Thymus (tissue), 11 donors: Measurements from ENCODE around the gene KAZN. TPM values are rescaled to one million over a fixed set of nuclear protein-coding genes. Genes with fewer than 3 reads are reported as not detected.

ENCODE experiments used
- DNase-seq, 9 donors: peaks; one replicate each; pipeline ENCODE4 v3.0.0-alpha.2; 2013; ENCODE audit warnings: low spot score in 9 of 9, low read depth in 6 of 9, missing footprints in 1 of 9
- H3K27ac ChIP-seq, 2 donors: one replicate each; pipeline ENCODE4 v1.5.1; 2013; ENCODE audit warnings: control low read depth in 1 of 2, low read depth in 1 of 2, low read length in 1 of 2, mild to moderate bottlenecking in 1 of 2, moderate library complexity in 1 of 2
- H3K27me3 ChIP-seq, 2 donors: one replicate each; pipeline ENCODE4 v1.5.1; 2013; ENCODE audit warnings: low read length in 1 of 2; ENCODE audit not compliant: control insufficient read depth in 2 of 2, insufficient read depth in 1 of 2
- H3K36me3 ChIP-seq, 2 donors: one replicate each; pipeline ENCODE4 v1.5.1; 2013; ENCODE audit warnings: low read length in 1 of 2, mild to moderate bottlenecking in 1 of 2, moderate library complexity in 1 of 2; ENCODE audit not compliant: control insufficient read depth in 2 of 2, insufficient read depth in 2 of 2
- H3K4me1 ChIP-seq, 2 donors: one replicate each; pipeline ENCODE4 v1.5.1; 2013; ENCODE audit warnings: low read length in 2 of 2; ENCODE audit not compliant: control insufficient read depth in 2 of 2, insufficient read depth in 2 of 2
- H3K4me3 ChIP-seq, 2 donors: one replicate each; pipeline ENCODE4 v1.5.1; 2013; ENCODE audit warnings: low read length in 2 of 2, control low read depth in 1 of 2, mild to moderate bottlenecking in 1 of 2
- H3K9me3 ChIP-seq, 2 donors: one replicate each; pipeline ENCODE4 v1.5.1; 2013; ENCODE audit warnings: low read length in 1 of 2, mild to moderate bottlenecking in 1 of 2; ENCODE audit not compliant: control insufficient read depth in 2 of 2, insufficient read depth in 1 of 2
- WGBS: extraction: QIAGEN DNeasy Blood & Tissue Kit; methylation state at CpG from one replicate; pipeline ENCODE4 v1.1.7; 2013; 5-methylcytosine and 5-hydroxymethylcytosine counted together
- polyA plus RNA-seq: library from polyadenylated mRNA; stranded (reverse); fragments of 200-250 nt; gene quantifications from one replicate; pipeline ENCODE4 v1.2.3, GENCODE V29; 2013
- total RNA-seq: library from RNA; stranded (reverse); fragments of 120-200 nt; gene quantifications from one replicate; pipeline ENCODE4 v1.2.4, GENCODE V29; 2013
- donor health status: healthy.

The KAZN gene
- total and polyA plus RNA-seq, 2 donors: 1.3 to 5.7 TPM

DNA sequence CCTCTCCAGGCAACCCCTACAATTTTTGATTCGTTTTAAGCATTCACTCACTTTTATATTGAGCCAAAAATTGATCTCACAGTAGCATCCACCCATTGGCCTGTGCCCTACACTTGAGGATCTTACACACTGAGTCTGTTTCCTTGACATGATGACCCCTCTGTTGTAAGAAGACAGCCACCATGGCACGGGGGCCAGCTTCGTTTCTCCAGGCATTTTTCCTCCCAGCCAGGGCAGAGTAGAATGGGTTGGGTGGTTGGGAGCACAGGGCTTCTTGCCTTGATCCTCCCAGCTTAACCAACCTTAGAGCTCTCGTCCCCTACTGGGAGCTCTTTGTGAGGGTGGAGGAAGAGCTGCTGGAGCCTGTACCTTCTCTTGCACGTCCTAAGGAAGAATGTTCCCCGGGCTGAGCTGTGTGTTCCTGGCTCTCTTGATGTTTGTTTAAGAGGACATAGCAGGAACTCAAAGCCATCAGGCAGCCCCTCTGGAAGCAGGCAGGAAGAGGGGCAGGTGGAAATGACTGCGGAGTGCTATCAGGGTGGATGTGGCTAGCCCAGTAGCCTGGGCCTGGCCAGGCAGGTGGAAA is 341.9 kb downstream of the KAZN start:
- DNase-seq: no peak
- no peak overlapping the region for H3K27ac ChIP-seq
- H3K27me3 ChIP-seq: no peaks in the 10 kb centered on the region
- H3K9me3 ChIP-seq: no peaks in the 10 kb centered on the region
- H3K36me3 ChIP-seq: no peaks in the 10 kb centered on the region
- 83% methylated on average over 7 of the region's 7 CpGs for WGBS
- H3K4me1 ChIP-seq: peaks cover 0 to 3% of the 10 kb centered on the region in 2 donors
- H3K4me3 ChIP-seq: no peak overlapping the region

DNA sequence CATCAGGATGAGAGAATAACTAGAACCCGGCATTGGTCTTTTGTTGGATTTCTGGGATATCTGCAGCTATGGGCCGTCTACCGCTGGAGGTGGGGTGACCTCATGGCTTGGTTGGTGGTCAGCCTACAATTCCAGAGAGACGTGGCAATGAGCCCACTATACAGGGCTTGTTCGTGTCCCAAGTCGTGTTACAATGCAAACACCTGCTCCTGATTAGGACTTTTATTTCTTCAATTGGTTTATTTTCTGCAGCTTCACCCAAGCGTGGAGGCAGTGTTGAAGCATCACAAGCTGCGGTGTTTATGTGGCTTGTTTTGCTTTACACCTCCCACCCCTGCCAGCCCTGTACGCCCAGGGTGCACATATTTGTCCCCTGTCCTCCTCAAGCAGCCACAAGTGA is 343.4 kb downstream of the KAZN start:
- WGBS: 88% methylated on average over 9 of the region's 9 CpGs
- H3K36me3 ChIP-seq: no peaks in the 10 kb centered on the region
- no peak for DNase-seq
- no peaks in the 10 kb centered on the region for H3K27me3 ChIP-seq
- H3K4me1 ChIP-seq: peaks cover 0 to 8% of the 10 kb centered on the region in 2 donors
- no peaks in the 10 kb centered on the region for H3K9me3 ChIP-seq
- H3K27ac ChIP-seq: no peak overlapping the region
- no peak overlapping the region for H3K4me3 ChIP-seq

DNA sequence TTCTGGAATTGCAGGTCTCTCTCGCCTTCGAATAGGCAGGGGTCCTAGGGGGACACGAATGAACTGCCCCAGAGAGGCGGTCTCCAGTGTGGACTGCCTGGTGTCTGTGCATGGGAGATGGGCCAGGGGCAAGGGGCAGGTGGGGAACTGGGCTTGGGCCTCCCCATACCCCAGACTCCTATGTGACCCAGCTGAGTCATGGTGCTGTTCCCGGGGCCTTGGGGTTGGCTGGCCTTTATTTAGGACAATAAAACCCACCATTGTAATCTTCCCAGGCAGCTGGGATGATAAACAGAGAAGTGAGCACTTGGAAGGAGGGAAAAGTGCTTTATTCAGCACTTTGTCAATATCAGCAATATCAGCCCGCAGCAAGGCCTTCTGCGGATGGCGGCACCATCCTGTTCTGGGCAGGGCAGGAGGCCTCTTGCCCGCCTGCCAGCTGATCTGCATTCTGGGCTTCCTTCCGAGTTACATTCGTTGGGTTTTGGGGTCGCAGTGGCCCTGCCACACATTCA is 346.0 kb downstream of the KAZN start:
- DNase-seq: no peak
- Histone ChIP-seq H3K27me3 (no peaks in the 10 kb centered on the region), H3K36me3 (no peaks in the 10 kb centered on the region), H3K27ac (no peak overlapping the region), H3K4me1 (peaks cover 0 to 8% of the 10 kb centered on the region in 2 donors), H3K4me3 (no peak overlapping the region), H3K9me3 (no peaks in the 10 kb centered on the region)
- WGBS: 75% methylated on average over 12 of the region's 12 CpGs

DNA sequence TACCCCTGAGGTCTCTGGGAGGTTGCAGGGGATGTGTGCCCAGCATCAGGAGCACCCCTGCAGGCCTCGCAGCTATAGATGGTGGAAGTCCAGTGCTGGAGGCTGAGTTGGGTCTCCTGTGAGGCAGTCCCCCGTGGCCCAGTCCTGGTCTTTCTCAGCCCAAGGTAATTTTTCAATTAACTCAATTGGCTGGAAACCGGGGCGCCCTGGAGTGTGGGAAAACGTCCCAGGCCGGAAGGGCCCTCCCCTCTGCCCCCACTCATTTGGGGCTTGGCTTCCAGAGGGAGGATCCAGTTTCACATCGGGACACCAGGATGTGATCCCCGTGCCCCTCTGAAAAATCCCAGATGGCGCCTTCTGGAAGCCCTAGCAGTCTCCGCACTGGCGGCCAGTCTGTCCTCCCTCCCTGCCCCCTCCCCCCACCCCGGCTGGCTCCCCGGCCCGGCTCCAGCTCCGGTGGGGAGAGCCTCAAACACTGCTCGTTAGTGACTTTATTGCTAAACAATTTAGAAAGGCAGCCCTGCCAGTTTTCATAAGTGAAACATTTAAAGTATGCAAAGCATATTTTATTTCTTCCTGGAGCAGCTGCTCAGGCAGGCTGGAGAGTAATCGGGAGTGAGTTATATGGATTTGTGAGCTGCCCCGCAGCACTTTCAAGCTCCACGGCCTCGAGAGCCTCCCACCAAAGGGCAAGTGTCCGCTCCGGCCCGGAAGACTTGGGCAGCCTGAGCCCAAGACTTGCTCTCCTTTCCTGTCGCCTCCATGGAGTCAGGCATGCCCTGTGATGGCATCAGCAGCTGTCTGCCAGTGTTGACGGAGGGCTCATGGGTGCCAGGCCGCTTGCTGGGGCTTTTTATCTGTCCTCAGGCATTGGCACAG is 346.9 kb downstream of the KAZN start:
- no peaks in the 10 kb centered on the region for H3K36me3 ChIP-seq
- H3K4me1 ChIP-seq: peaks cover 0 to 8% of the 10 kb centered on the region in 2 donors
- H3K4me3 ChIP-seq: no peak overlapping the region
- H3K27me3 ChIP-seq: no peaks in the 10 kb centered on the region
- H3K27ac ChIP-seq: peak overlapping the region; percentile 66 to 73
- 89% methylated on average over 26 of the region's 26 CpGs for WGBS
- no peak for DNase-seq
- H3K9me3 ChIP-seq: no peaks in the 10 kb centered on the region

DNA sequence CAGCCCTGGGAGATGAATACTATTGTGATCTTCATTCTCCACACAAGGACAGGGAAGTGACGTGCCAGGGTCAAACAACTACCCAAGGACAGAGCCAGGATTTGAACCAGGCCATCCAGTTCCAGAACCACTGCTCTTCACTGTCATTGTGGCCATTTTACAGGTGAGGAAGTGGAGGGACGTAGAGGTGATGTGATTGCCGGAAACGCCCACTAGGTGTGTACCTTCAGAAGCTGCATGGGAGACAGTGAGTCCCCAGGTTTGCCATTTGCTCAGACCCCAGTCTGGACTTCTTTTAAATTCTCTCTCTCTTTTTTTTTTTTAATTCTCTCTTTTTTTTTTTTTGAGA is 347.5 kb downstream of the KAZN start:
- 72% methylated on average over 4 of the region's 4 CpGs for WGBS
- no peaks in the 10 kb centered on the region for H3K9me3 ChIP-seq

DNA sequence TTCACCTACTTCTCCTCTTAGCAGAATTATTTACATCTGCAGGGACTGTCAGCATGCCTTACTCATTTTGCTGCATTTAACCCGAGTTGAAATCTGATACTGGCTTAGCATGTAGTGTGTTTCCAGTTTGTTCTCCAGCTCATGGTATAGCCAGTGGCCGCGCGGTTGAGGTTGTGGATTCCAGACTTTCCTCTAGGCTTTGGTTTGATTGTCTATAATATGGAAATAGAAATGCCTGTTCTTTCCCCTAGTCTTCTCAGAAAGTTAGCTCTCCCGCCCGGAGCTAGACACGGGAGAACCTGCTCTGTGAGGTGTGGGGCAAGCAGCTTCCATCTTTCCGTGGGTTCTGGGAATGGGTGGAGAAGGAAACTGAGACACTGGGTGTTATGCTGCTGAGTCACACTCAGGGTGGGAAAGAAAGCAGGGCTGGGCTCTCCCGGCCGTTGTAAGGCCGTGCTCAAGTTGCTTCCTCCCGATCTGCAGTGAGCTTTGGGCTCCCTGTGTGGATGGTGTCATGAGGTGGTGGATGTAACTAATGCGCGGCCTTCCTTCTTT is 348.3 kb downstream of the KAZN start:
- 85% methylated on average over 14 of the region's 14 CpGs for WGBS
- Histone ChIP-seq H3K4me3 (no peak overlapping the region), H3K27me3 (no peaks in the 10 kb centered on the region), H3K27ac (no peak overlapping the region), H3K4me1 (peaks cover 0 to 8% of the 10 kb centered on the region in 2 donors), H3K36me3 (no peaks in the 10 kb centered on the region), H3K9me3 (no peaks in the 10 kb centered on the region)
- no peak for DNase-seq

More for the DNA sequence above, 347.5 kb downstream of the KAZN start:
- Histone ChIP-seq H3K36me3 (no peaks in the 10 kb centered on the region), H3K4me3 (no peak overlapping the region), H3K27me3 (no peaks in the 10 kb centered on the region), H3K4me1 (peaks cover 0 to 8% of the 10 kb centered on the region in 2 donors), H3K27ac (peak overlapping the region; percentile 66 to 73)
- DNase-seq: no peak

DNA sequence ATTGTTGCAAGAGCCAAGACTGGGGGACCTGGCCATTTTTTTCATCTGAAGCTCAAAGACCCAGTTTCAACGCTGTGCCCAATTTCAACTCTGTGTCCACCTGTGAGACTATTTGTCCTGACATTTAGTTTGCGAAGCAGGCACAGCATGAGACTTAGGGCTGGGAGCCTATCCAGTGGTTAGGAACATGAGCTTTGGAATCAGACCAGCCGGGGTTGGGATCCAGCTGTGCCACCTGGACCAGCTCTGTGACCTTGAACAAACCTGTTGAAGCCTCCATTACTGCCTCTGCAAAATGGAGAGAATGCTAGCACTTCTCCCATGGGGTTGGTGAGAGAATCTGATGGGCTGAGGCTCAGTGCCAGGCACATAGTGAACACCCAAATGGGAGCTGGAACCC is 348.9 kb downstream of the KAZN start:
- Histone ChIP-seq H3K27ac (no peak overlapping the region), H3K27me3 (no peaks in the 10 kb centered on the region), H3K36me3 (no peaks in the 10 kb centered on the region), H3K4me1 (peaks cover 0 to 8% of the 10 kb centered on the region in 2 donors), H3K4me3 (no peak overlapping the region), H3K9me3 (no peaks in the 10 kb centered on the region)
- DNase-seq: no peak
- 96% methylated on average over 3 of the region's 3 CpGs for WGBS

DNA sequence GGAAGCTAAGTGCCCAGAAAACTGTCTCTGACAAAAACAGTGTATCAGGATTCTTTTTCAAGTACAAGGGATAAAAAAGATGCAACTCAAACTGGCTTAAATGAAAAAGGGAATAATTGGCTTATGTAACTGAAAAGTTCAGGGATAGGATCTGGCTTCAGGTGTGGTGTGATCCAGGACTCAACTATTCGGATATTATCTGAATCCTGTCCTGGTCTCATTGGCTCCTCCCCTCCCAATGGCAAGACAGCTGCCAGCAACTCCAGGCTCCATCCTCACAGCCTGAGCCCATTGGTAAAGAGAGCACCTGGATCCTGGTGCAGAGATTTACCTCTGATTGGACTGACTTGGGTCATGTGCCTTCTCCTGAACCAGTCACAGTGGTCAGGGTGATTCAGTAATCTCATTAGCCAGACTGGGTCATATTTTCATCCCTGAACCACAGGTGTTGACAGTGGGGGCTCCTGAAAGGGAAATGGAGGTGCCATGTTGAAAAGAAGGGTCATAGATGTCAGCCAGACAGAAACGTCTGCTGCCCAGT is 349.7 kb downstream of the KAZN start:
- no peak overlapping the region for H3K27ac ChIP-seq
- WGBS: 95% methylated on average over 2 of the region's 2 CpGs
- no peak for DNase-seq
- H3K4me3 ChIP-seq: no peak overlapping the region
- no peaks in the 10 kb centered on the region for H3K9me3 ChIP-seq
- H3K27me3 ChIP-seq: no peaks in the 10 kb centered on the region
- no peaks in the 10 kb centered on the region for H3K36me3 ChIP-seq
- peaks cover 0 to 8% of the 10 kb centered on the region in 2 donors for H3K4me1 ChIP-seq
